H1 (cell line): ENCODE results near the gene ARHGAP5. TPM values are rescaled to one million over a fixed set of nuclear protein-coding genes. Genes with fewer than 3 reads are reported as not detected.

Source experiments
- CTCF ChIA-PET: fragments of 300-600 bp; sonication (Branson Sonifier 250); formaldehyde crosslinking; loops from one replicate; lab custom pipeline; 2021; ENCODE audit not compliant: partially characterized antibody; lab: Charles Lee
- POLR2A ChIA-PET: fragments of 300-600 bp; sonication (Branson Sonifier 250); formaldehyde crosslinking; loops from one replicate; lab custom pipeline; 2021; ENCODE audit warnings: inconsistent platforms; ENCODE audit not compliant: partially characterized antibody; lab: Charles Lee
- DNase-seq, 2 experiments: peaks; one replicate each; pipeline versions ENCODE4 v3.0.0 to v3.0.0-alpha.2; 2010 to 2022; ENCODE audit warnings: low spot score in 2 of 2, low read depth in 1 of 2, mixed read lengths in 1 of 2
- FAIRE-seq: peaks from 2 replicates; lab custom pipeline; 2011; peaks lifted over from hg19 to GRCh38; lab: Jason Lieb, UNC
- H2AFZ ChIP-seq: 2 replicates; pipeline ENCODE4 v1.8.1; 2012; ENCODE audit warnings: low read length, inconsistent platforms
- H2AK5ac ChIP-seq: 2 replicates; pipeline ENCODE4 v1.6.1; 2013; ENCODE audit warnings: low read depth, low read length
- H2BK120ac ChIP-seq: replicated peaks from 2 replicates; pipeline ENCODE3; 2013; ENCODE audit warnings: low read depth, low read length, inconsistent platforms
- H2BK12ac ChIP-seq: 2 replicates; pipeline ENCODE4 v1.6.1; 2013; ENCODE audit warnings: low read depth, low read length
- H2BK15ac ChIP-seq: 2 replicates; pipeline ENCODE4 v1.6.1; 2013; ENCODE audit warnings: low read length
- H2BK20ac ChIP-seq: 2 replicates; pipeline ENCODE4 v1.6.1; 2013; ENCODE audit warnings: low read length
- H2BK5ac ChIP-seq: 2 replicates; pipeline ENCODE4 v1.6.1; 2013; ENCODE audit warnings: low read depth, low read length
- H3K14ac ChIP-seq: 2 replicates; pipeline ENCODE4 v1.6.1; 2013; ENCODE audit warnings: inconsistent platforms; ENCODE audit not compliant: insufficient read length
- H3K18ac ChIP-seq: 2 replicates; pipeline ENCODE4 v1.6.1; 2013; ENCODE audit warnings: low read length; ENCODE audit errors: extremely low read depth
- H3K23ac ChIP-seq: 2 replicates; pipeline ENCODE4 v1.6.1; 2013; ENCODE audit warnings: inconsistent platforms; ENCODE audit not compliant: insufficient read length
- H3K23me2 ChIP-seq: 2 replicates; pipeline ENCODE4 v1.6.1; 2013; ENCODE audit warnings: low read depth, low read length
- H3K27ac ChIP-seq: 2 replicates; pipeline ENCODE4 v1.6.1; 2011; ENCODE audit warnings: low read depth, low read length, inconsistent platforms
- H3K27me3 ChIP-seq, 4 experiments: replicated peaks in 1 of 4; 1 replicate in 1 of 4; 2 replicates in 3 of 4; pipeline versions ENCODE4 v1.6.1 to v1.8.1; 2011 to 2013; ENCODE audit warnings: low read length in 3 of 4, mild to moderate bottlenecking in 3 of 4, inconsistent platforms in 2 of 4, mixed read lengths in 2 of 4, moderate library complexity in 1 of 4; ENCODE audit not compliant: control insufficient read depth in 3 of 4, insufficient read depth in 3 of 4; ENCODE audit errors: extremely low read depth in 1 of 4
- H3K36me3 ChIP-seq, 4 experiments: 2 replicates each; pipeline versions ENCODE4 v1.6.1 to v1.8.1; 2011 to 2013; ENCODE audit warnings: mild to moderate bottlenecking in 4 of 4, low read length in 3 of 4, moderate library complexity in 2 of 4, control low read depth in 1 of 4, inconsistent platforms in 1 of 4; ENCODE audit not compliant: insufficient read depth in 4 of 4, control insufficient read depth in 2 of 4
- H3K4ac ChIP-seq: replicated peaks from 2 replicates; pipeline ENCODE3; 2013; ENCODE audit warnings: low read length, low read depth, mixed read lengths, inconsistent platforms; ENCODE audit not compliant: insufficient read length
- H3K4me1 ChIP-seq, 4 experiments: replicated peaks in 1 of 4; 1 replicate in 1 of 4; 2 replicates in 3 of 4; pipeline versions ENCODE4 v1.6.1 to v1.8.1; 2011 to 2013; ENCODE audit warnings: low read length in 3 of 4, inconsistent platforms in 2 of 4, mixed read lengths in 1 of 4; ENCODE audit not compliant: insufficient read depth in 4 of 4, control insufficient read depth in 3 of 4
- H3K4me2 ChIP-seq, 2 experiments: 2 replicates each; pipeline versions ENCODE4 v1.6.1 to v1.8.1; 2011 to 2013; ENCODE audit warnings: low read depth in 2 of 2, low read length in 2 of 2, control low read depth in 1 of 2, inconsistent platforms in 1 of 2, mild to moderate bottlenecking in 1 of 2; ENCODE audit not compliant: insufficient read depth in 1 of 2
- H3K4me3 ChIP-seq, 4 experiments: fragments of 200-600, 300-600 bp in 1 of 4; sonication (generic), shearing (Covaris generic), sonication (Bioruptor Twin) in 1 of 4; 2 replicates each; pipeline versions ENCODE4 v1.5.1 to v1.8.1; 2011 to 2016; ENCODE audit warnings: low read length in 4 of 4, low read depth in 3 of 4, control low read depth in 2 of 4, inconsistent platforms in 2 of 4, mild to moderate bottlenecking in 2 of 4, mixed read lengths in 1 of 4, moderate library complexity in 1 of 4; ENCODE audit not compliant: insufficient read depth in 2 of 4; ENCODE audit errors: extremely low read depth in 1 of 4
- H3K56ac ChIP-seq: replicated peaks from 2 replicates; pipeline ENCODE3; 2013; ENCODE audit warnings: low read depth, mild to moderate bottlenecking, mixed read lengths, low read length, inconsistent platforms; ENCODE audit not compliant: insufficient read length
- H3K79me1 ChIP-seq: 2 replicates; pipeline ENCODE4 v1.6.1; 2013; ENCODE audit warnings: low read depth, low read length, control low read depth
- H3K79me2 ChIP-seq, 2 experiments: 2 replicates each; pipeline versions ENCODE4 v1.6.1 to v1.8.1; 2012 to 2013; ENCODE audit warnings: low read length in 2 of 2, mild to moderate bottlenecking in 2 of 2, inconsistent platforms in 1 of 2; ENCODE audit not compliant: insufficient read depth in 2 of 2, control insufficient read depth in 1 of 2
- H3K9ac ChIP-seq, 4 experiments: replicated peaks in 1 of 4; 1 replicate in 1 of 4; 2 replicates in 3 of 4; pipeline versions ENCODE4 v1.6.1 to v1.8.1; 2011 to 2013; ENCODE audit warnings: low read depth in 3 of 4, low read length in 3 of 4, control low read depth in 2 of 4, mild to moderate bottlenecking in 2 of 4, moderate library complexity in 2 of 4, inconsistent platforms in 1 of 4; ENCODE audit errors: extremely low read depth in 1 of 4
- H3K9me3 ChIP-seq, 2 experiments: 2 replicates each; pipeline versions ENCODE4 v1.6.1 to v1.8.1; 2012 to 2013; ENCODE audit warnings: mild to moderate bottlenecking in 2 of 2, moderate library complexity in 2 of 2, control low read depth in 1 of 2, inconsistent platforms in 1 of 2, low read depth in 1 of 2, low read length in 1 of 2, mixed read lengths in 1 of 2; ENCODE audit not compliant: insufficient read depth in 2 of 2
- H4K20me1 ChIP-seq, 2 experiments: replicated peaks in 1 of 2; 2 replicates each; pipeline versions ENCODE3 to v1.8.1; 2011 to 2013; ENCODE audit warnings: inconsistent platforms in 2 of 2, low read length in 2 of 2, mild to moderate bottlenecking in 1 of 2; ENCODE audit not compliant: insufficient read depth in 2 of 2, control insufficient read depth in 1 of 2
- H4K5ac ChIP-seq: 2 replicates; pipeline ENCODE4 v1.6.1; 2013; ENCODE audit warnings: low read length, low read depth, mixed read lengths, inconsistent platforms; ENCODE audit not compliant: insufficient read length
- H4K8ac ChIP-seq: 2 replicates; pipeline ENCODE4 v1.8.0; 2013; ENCODE audit warnings: mild to moderate bottlenecking, moderate library complexity, low read length, inconsistent platforms; ENCODE audit not compliant: insufficient read depth; ENCODE audit errors: extremely low read depth
- H4K91ac ChIP-seq: replicated peaks from 2 replicates; pipeline ENCODE3; 2013; ENCODE audit warnings: low read length, mixed read lengths, inconsistent platforms; ENCODE audit not compliant: insufficient read length
- ATF3 ChIP-seq: IDR thresholded peaks from 2 replicates; pipeline ENCODE4 v1.6.1; 2011; ENCODE audit warnings: low read depth, mild to moderate bottlenecking, low read length; ENCODE audit not compliant: insufficient read depth
- BACH1 ChIP-seq: IDR thresholded peaks from 2 replicates; pipeline ENCODE4 v1.6.1; 2012; ENCODE audit warnings: low read length, improper control_type of control experiment
- HDAC2 ChIP-seq, 2 experiments: fragments of 300-600 bp in 1 of 2; sonication (generic) in 1 of 2; IDR thresholded peaks; 2 replicates each; pipeline ENCODE4 v1.6.1; 2011 to 2012; ENCODE audit warnings: low read depth in 2 of 2, low read length in 2 of 2, mild to moderate bottlenecking in 2 of 2, moderate library complexity in 2 of 2, borderline replicate concordance in 1 of 2, inconsistent platforms in 1 of 2
- JUN ChIP-seq: IDR thresholded peaks from 2 replicates; pipeline ENCODE4 v1.6.1; 2011; ENCODE audit warnings: low read depth, mild to moderate bottlenecking, improper control_type of control experiment, low read length
- MAFK ChIP-seq: IDR thresholded peaks from 2 replicates; pipeline ENCODE4 v1.6.1; 2012; ENCODE audit warnings: low read depth, mild to moderate bottlenecking, improper control_type of control experiment, low read length
- PHF8 ChIP-seq: fragments of 200-600 bp; sonication (generic); conservative IDR thresholded peaks from 2 replicates; pipeline ENCODE4 v1.7.1; 2012; ENCODE audit warnings: low read depth, mild to moderate bottlenecking, inconsistent platforms, low read length, moderate library complexity
- POLR2A ChIP-seq, 2 experiments: IDR thresholded peaks; 1 replicate in 1 of 2; 2 replicates in 1 of 2; pipeline ENCODE4 v1.6.1; 2011; ENCODE audit warnings: low read depth in 2 of 2, low read length in 2 of 2, mild to moderate bottlenecking in 2 of 2; ENCODE audit errors: control extremely low read depth in 1 of 2
- RFX5 ChIP-seq: IDR thresholded peaks from 2 replicates; pipeline ENCODE4 v1.6.1; 2011; ENCODE audit warnings: low read depth, low read length, improper control_type of control experiment, borderline replicate concordance
- SAP30 ChIP-seq: fragments of 300-600 bp; sonication (generic); IDR thresholded peaks from 2 replicates; pipeline ENCODE4 v1.7.1; 2012; ENCODE audit warnings: low read length, moderate library complexity, mild to moderate bottlenecking, inconsistent platforms; ENCODE audit not compliant: insufficient read depth, insufficient replicate concordance
- SIRT6 ChIP-seq: IDR thresholded peaks from one replicate; pipeline ENCODE4 v1.7.1; 2012; ENCODE audit warnings: low read length, inconsistent platforms
- SP1 ChIP-seq: IDR thresholded peaks from 2 replicates; pipeline ENCODE4 v1.6.1; 2011; ENCODE audit warnings: low read depth, low read length
- SP2 ChIP-seq: IDR thresholded peaks from 2 replicates; pipeline ENCODE4 v1.6.1; 2012; ENCODE audit warnings: mild to moderate bottlenecking, low read length, inconsistent platforms
- polyA plus RNA-seq, 7 experiments: library from polyadenylated mRNA; depleted of rRNA in 3 of 7; stranded (reverse) in 5 of 7; unstranded in 2 of 7; fragments of >200 nt in 5 of 7; fragments of 200-250 nt in 2 of 7; gene quantifications; 1 replicate in 5 of 7; 2 replicates in 1 of 7; 4 replicates in 1 of 7; pipeline versions ENCODE4 v1.2.1 to v1.2.3, GENCODE V29; 2011 to 2013; ENCODE audit warnings: missing spikeins in 2 of 7, mixed read lengths in 2 of 7
- total RNA-seq: library from RNA; stranded (reverse); fragmentation: NEBNext Ultra II Directional; extraction: Animal tissue kit (Norgen Biotek cat#: 25700); gene quantifications from 2 replicates; pipeline ENCODE4 v1.2.1, GENCODE V29; 2021

The ARHGAP5 gene
- total and polyA plus RNA-seq, 2 of the 8 experiments (the other 6 are each of a cell fraction or from before 2014, with no cell fraction given) = 7.8 to 77.3 TPM

- Histone ChIP-seq H2BK20ac (no peak overlapping the region), H3K14ac (no peak overlapping the region), H3K79me2 (no peaks in the 10 kb centered on the region), H2BK12ac (no peak overlapping the region), H4K5ac (no peak overlapping the region), H3K4me1 (no peaks in the 10 kb centered on the region), H2BK120ac (no peak overlapping the region), H4K91ac (no peak overlapping the region), H3K4ac (no peak overlapping the region), H3K18ac (no peak overlapping the region), H2BK5ac (no peak overlapping the region), H3K4me3 (no peak overlapping the region), H3K79me1 (no peaks in the 10 kb centered on the region), H3K9me3 (0 out of 4 replicates have a peak, but pooled peaks cover 0 to 3% of the 10 kb centered on the region in 2 experiments), H3K27ac (no peak overlapping the region), H4K8ac (no peak overlapping the region), H3K23ac (no peak overlapping the region), H3K23me2 (no peaks in the 10 kb centered on the region), H3K9ac (no peak overlapping the region), H3K56ac (no peak overlapping the region), H3K27me3 (no peaks in the 10 kb centered on the region), H2AK5ac (no peak overlapping the region), H3K36me3 (no peaks in the 10 kb centered on the region), H3K4me2 (no peak overlapping the region), H4K20me1 (no peaks in the 10 kb centered on the region), H2AFZ (no peak overlapping the region), H2BK15ac (no peak overlapping the region)
- FAIRE-seq (no peak), DNase-seq (no peak)
- ChIA-PET CTCF (no interaction called here), POLR2A (no interaction called here)
- no peak for TF ChIP-seq POLR2A (IDR thresholded peaks at IDR 0.05; ENCODE audit: control extremely low read depth in 1 of 2, low read depth in 2 of 2, low read length in 2 of 2)
- TF ChIP-seq MAFK = no peak
- TF ChIP-seq RFX5 = no peak
- no peak for TF ChIP-seq ATF3
- TF ChIP-seq PHF8 = no peak
- TF ChIP-seq JUN = no peak
- no peak for TF ChIP-seq SAP30
- TF ChIP-seq SP1 = no peak
- TF ChIP-seq SP2 = no peak
- no peak for TF ChIP-seq SIRT6
- TF ChIP-seq BACH1 = no peak
- TF ChIP-seq HDAC2 (IDR thresholded peaks at IDR 0.05; ENCODE audit: borderline replicate concordance in 1 of 2, low read depth in 2 of 2, low read length in 2 of 2) = no peak
These were observed 26.2 kb upstream of the ARHGAP5 start for GRCh38 chr14:32050878-32051277.
